HepG2 (cell line): ENCODE data around the gene FAAP100. TPM values are rescaled to one million over a fixed set of nuclear protein-coding genes. Genes with fewer than 3 reads are reported as not detected.

Source experiments
- ATAC-seq: fragments of 200-7000 bp; cut with Tn5 transposase; 3 replicates; pipeline ENCODE4 v1.9.1; 2020; ENCODE audit warnings: mild to moderate bottlenecking, moderate library complexity
- BruUV-seq: library from RNA; stranded (reverse); fragments of 400-500 nt; replicated peaks from 2 replicates; lab custom pipeline; 2021; lab: Mats Ljungman, UMichigan
- CTCF ChIA-PET: fragments of 300-600 bp; formaldehyde crosslinking; extraction: SDS; loops from one replicate; lab custom pipeline; 2021; ENCODE audit warnings: low total read pairs, inconsistent platforms, low intra/inter-chr PET ratio; lab: Yijun Ruan, JAX
- POLR2A ChIA-PET: fragments of 350-600 bp; sonication (Branson Sonifier 250); formaldehyde crosslinking; loops from one replicate; lab custom pipeline; 2020; ENCODE audit warnings: antibody characterized with exemption, inconsistent platforms; lab: Yijun Ruan, JAX
- DNase-seq: peaks from one replicate; pipeline ENCODE4 v3.0.0-alpha.2; 2015; ENCODE audit warnings: low spot score
- FAIRE-seq: peaks from 3 replicates; lab custom pipeline; 2011; peaks lifted over from hg19 to GRCh38; lab: Jason Lieb, UNC
- H2AFZ ChIP-seq: one replicate; pipeline ENCODE4 v1.6.1; 2011; ENCODE audit warnings: low read length, inconsistent platforms
- H3K27ac ChIP-seq: fragments of 300-600 bp; 3 replicates; pipeline ENCODE4 v1.8.0; 2011; ENCODE audit warnings: mixed run types, mild to moderate bottlenecking, mixed read lengths, low read length, inconsistent platforms; ENCODE audit not compliant: insufficient read depth; ENCODE audit errors: extremely low read length
- H3K27me3 ChIP-seq, 2 experiments: fragments of 200-600 bp in 1 of 2; 2 replicates in 1 of 2; 3 replicates in 1 of 2; pipeline versions ENCODE4 v1.6.0 to v1.8.0; 2011; ENCODE audit warnings: low read length in 2 of 2, mild to moderate bottlenecking in 2 of 2, moderate library complexity in 2 of 2, inconsistent platforms in 1 of 2; ENCODE audit not compliant: insufficient read depth in 2 of 2, control insufficient read depth in 1 of 2
- H3K36me3 ChIP-seq, 2 experiments: fragments of 200-600 bp in 1 of 2; replicated peaks in 1 of 2; 2 replicates in 1 of 2; 3 replicates in 1 of 2; pipeline versions ENCODE4 v1.5.1 to v1.8.0; 2011; ENCODE audit warnings: low read length in 2 of 2, inconsistent platforms in 1 of 2; ENCODE audit not compliant: insufficient read depth in 2 of 2, control insufficient read depth in 1 of 2
- H3K4me1 ChIP-seq: 2 replicates; pipeline ENCODE4 v1.5.1; 2012; ENCODE audit warnings: low read length, inconsistent platforms; ENCODE audit not compliant: insufficient read depth
- H3K4me2 ChIP-seq: 2 replicates; pipeline ENCODE4 v1.6.0; 2011; ENCODE audit warnings: low read depth, low read length, inconsistent platforms
- H3K4me3 ChIP-seq, 3 experiments: fragments of 200-600 bp in 1 of 3; sonication (generic), shearing (Covaris generic) in 1 of 3; replicated peaks in 1 of 3; 2 replicates each; pipeline ENCODE4 v1.5.1; 2011 to 2016; ENCODE audit warnings: low read length in 3 of 3, inconsistent platforms in 2 of 3, low read depth in 2 of 3, mild to moderate bottlenecking in 2 of 3, control low read depth in 1 of 3, mixed read lengths in 1 of 3; ENCODE audit not compliant: insufficient read depth in 1 of 3
- H3K79me2 ChIP-seq: one replicate; pipeline ENCODE4 v1.6.1; 2011; ENCODE audit warnings: low read length, inconsistent platforms; ENCODE audit not compliant: insufficient read depth
- H3K9ac ChIP-seq: 2 replicates; pipeline ENCODE4 v1.6.0; 2011; ENCODE audit warnings: mild to moderate bottlenecking, low read depth, low read length, inconsistent platforms; ENCODE audit not compliant: insufficient read depth
- H3K9me3 ChIP-seq: 2 replicates; pipeline ENCODE4 v1.5.1; 2012; ENCODE audit warnings: mild to moderate bottlenecking, low read length
- H4K20me1 ChIP-seq: 2 replicates; pipeline ENCODE4 v1.6.0; 2011; ENCODE audit warnings: inconsistent platforms, mild to moderate bottlenecking, low read length, moderate library complexity; ENCODE audit not compliant: insufficient read depth
- AGO1 ChIP-seq: fragments of 200-400 bp; formaldehyde crosslinking; IDR thresholded peaks from 2 replicates; pipeline ENCODE4 v1.6.1; 2017; ENCODE audit warnings: mild to moderate bottlenecking, low read depth, low read length, moderate library complexity; ENCODE audit not compliant: poor library complexity, severe bottlenecking
- ATF1 ChIP-seq: IDR thresholded peaks from 2 replicates; pipeline ENCODE4 v1.6.1; 2016; ENCODE audit warnings: mild to moderate bottlenecking, control low read depth
- ATM ChIP-seq: fragments of 450-650 bp; IDR thresholded peaks from 2 replicates; pipeline ENCODE4 v1.7.1; 2017; ENCODE audit warnings: mild to moderate bottlenecking, borderline replicate concordance
- GABPB1 ChIP-seq: IDR thresholded peaks from 2 replicates; pipeline ENCODE4 v1.6.1; 2016; ENCODE audit warnings: mild to moderate bottlenecking, missing genetic modification reagents, moderate library complexity, missing compliant biosample characterization
- HNRNPL ChIP-seq: fragments of 200-400 bp; formaldehyde crosslinking; IDR thresholded peaks from 2 replicates; pipeline ENCODE4 v1.6.1; 2017; ENCODE audit warnings: mild to moderate bottlenecking, low read depth, low read length
- HOXD1 ChIP-seq: sonication (generic); formaldehyde crosslinking; IDR thresholded peaks from 2 replicates; pipeline ENCODE4 v1.5.0; 2020; ENCODE audit warnings: missing genetic modification reagents
- KDM5B ChIP-seq: sonication (generic); formaldehyde crosslinking; IDR thresholded peaks from 2 replicates; pipeline ENCODE4 v1.4.0; 2020; ENCODE audit warnings: missing genetic modification reagents, mild to moderate bottlenecking, borderline replicate concordance
- NFYB ChIP-seq: sonication (generic); formaldehyde crosslinking; IDR thresholded peaks from 2 replicates; pipeline ENCODE4 v1.4.0; 2020; ENCODE audit warnings: missing genetic modification reagents
- PHF8 ChIP-seq: sonication (generic); formaldehyde crosslinking; IDR thresholded peaks from 2 replicates; pipeline ENCODE4 v1.5.0; 2020; ENCODE audit warnings: missing genetic modification reagents
- PLRG1 ChIP-seq: fragments of 450-650 bp; conservative IDR thresholded peaks from 2 replicates; pipeline ENCODE4 v1.6.1; 2016
- RBFOX2 ChIP-seq: fragments of 200-400 bp; formaldehyde crosslinking; IDR thresholded peaks from 2 replicates; pipeline ENCODE4 v1.6.1; 2017; ENCODE audit warnings: low read depth, mild to moderate bottlenecking, low read length
- RCOR2 ChIP-seq: IDR thresholded peaks from 2 replicates; pipeline ENCODE4 v1.6.1; 2016; ENCODE audit warnings: missing biosample characterization, missing genetic modification reagents
- ZFX ChIP-seq: sonication (generic); formaldehyde crosslinking; IDR thresholded peaks from 2 replicates; pipeline ENCODE4 v1.4.0; 2020; ENCODE audit warnings: mild to moderate bottlenecking, low read depth, missing genetic modification reagents, moderate library complexity
- ZNF136 ChIP-seq: sonication (generic); formaldehyde crosslinking; IDR thresholded peaks from 2 replicates; pipeline ENCODE4 v1.8.1; 2022; ENCODE audit warnings: low read depth, mild to moderate bottlenecking, moderate library complexity, missing genetic modification reagents
- ZNF224 ChIP-seq: sonication (generic); formaldehyde crosslinking; IDR thresholded peaks from 2 replicates; pipeline ENCODE4 v1.5.0; 2020; ENCODE audit warnings: mild to moderate bottlenecking, missing genetic modification reagents
- ZNF543 ChIP-seq: sonication (generic); formaldehyde crosslinking; IDR thresholded peaks from 2 replicates; pipeline ENCODE4 v1.4.0; 2020; ENCODE audit warnings: mild to moderate bottlenecking, missing genetic modification reagents
- ZNF644 ChIP-seq: IDR thresholded peaks from 2 replicates; pipeline ENCODE4 v1.6.1; 2016; ENCODE audit warnings: low read depth
- WGBS: methylation state at CpG from one replicate; pipeline ENCODE4 v1.1.6; 2017; ENCODE audit warnings: low lambda C conversion rate; 5-methylcytosine and 5-hydroxymethylcytosine counted together
- in situ Hi-C: cut with HindIII; loops from 2 replicates; pipeline ENCODE4 v1.10.0; 2017; ENCODE audit warnings: low pct_unique_long_range_greater_than_20kb; ENCODE audit not compliant: extremely low pct_ligation_motif_present
- intact Hi-C: fragments of 100-400 bp; cut with micrococcal nuclease; formaldehyde crosslinking; loops from one replicate; pipeline ENCODE4 v1.10.0; 2022; ENCODE audit not compliant: unreplicated experiment
- polyA plus RNA-seq, 8 experiments: library from polyadenylated mRNA; depleted of rRNA in 3 of 8; stranded (reverse) in 7 of 8; unstranded in 1 of 8; fragments of >200 nt; fragmentation: Illumina TruSeq in 4 of 8; extraction: Trizol in 4 of 8; gene quantifications; 2 replicates each; pipeline versions ENCODE4 v1.2.1 to v1.2.3, GENCODE V29; 2011 to 2016; ENCODE audit warnings: low read depth in 4 of 8, missing spikeins in 1 of 8, mixed read lengths in 1 of 8; ENCODE audit not compliant: insufficient read depth in 1 of 8
- total RNA-seq, 5 experiments: library from RNA; depleted of rRNA; stranded (reverse); fragments of >200 nt; fragmentation: Illumina TruSeq; extraction: Trizol; gene quantifications; 2 replicates each; pipeline ENCODE4 v1.2.3, GENCODE V29; 2016; ENCODE audit warnings: low read depth in 1 of 5
- TF ChIP-seq, protein P1 (sequence below): fragments of 450-650 bp; IDR thresholded peaks from 2 replicates; pipeline ENCODE4 v1.6.1; 2016

Gene FAAP100
- total and polyA plus RNA-seq, 2 of the 13 experiments (the other 11 are each of a cell fraction or from before 2014, with no cell fraction given): 7.6 to 20.8 TPM

DNA sequence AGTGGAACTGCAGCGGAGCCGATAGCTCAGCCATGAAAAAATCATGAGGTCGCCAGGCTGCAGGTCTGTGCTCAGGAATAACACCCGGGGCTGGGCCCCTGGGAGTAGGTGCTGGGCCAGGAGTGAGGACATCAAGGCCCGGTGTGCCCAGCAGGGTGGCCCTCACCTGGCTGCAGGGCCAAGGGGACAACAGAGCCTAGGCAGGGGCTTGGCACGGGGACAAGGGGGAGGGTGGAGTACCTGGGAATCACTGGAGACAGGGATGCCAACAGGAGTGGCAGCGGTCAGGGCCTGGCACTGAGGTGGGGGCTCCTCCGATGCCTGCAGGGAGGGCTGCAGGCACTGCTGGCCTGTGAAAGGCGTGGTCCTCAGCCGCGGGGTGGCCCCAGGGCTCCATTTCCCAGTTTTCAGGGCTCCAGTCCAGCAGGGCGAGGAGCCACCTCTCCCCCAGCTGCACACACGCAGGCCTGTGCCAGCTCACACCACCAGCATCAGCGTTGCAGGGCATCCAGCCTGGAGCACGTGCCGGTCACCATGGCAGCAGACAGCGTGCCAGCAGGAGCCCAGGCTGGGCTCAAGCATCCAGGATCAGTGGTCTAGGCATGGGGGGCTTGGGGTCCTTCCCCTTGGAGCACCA lies 28.6 kb downstream of the FAAP100 start:
- Histone ChIP-seq H3K9me3 (no peaks in the 10 kb centered on the region), H3K27ac (no peak overlapping the region), H3K36me3 (no peaks in the 10 kb centered on the region), H3K9ac (no peak overlapping the region), H3K4me3 (no peak overlapping the region; a peak in 1 of 6 replicates), H2AFZ (no peak overlapping the region), H4K20me1 (no peaks in the 10 kb centered on the region), H3K27me3 (peaks cover 12 to 77% of the 10 kb centered on the region in 2 experiments), H3K4me2 (peak overlapping the region; percentile 41), H3K4me1 (peaks cover 38% of the 10 kb centered on the region), H3K79me2 (no peaks in the 10 kb centered on the region)
- ChIA-PET POLR2A (interaction anchor here (1.0 to 2.6 kb wide), 4 partner anchors 11 to 232 kb away, joined by 3 to 21 read pairs (median 4); partner anchors contain the start of gene ACTG1), CTCF (interaction anchor here (1.0 kb wide), 1 partner anchor 270 kb away, joined by 3 read pairs; no protein-coding TSS in a partner anchor)
- WGBS: 0% methylated on average over 4 of the region's 17 CpGs
- DNase-seq (no peak), ATAC-seq (no peak), FAIRE-seq (no peak)
- BruUV-seq: no TSS peak
- intact Hi-C loops: loop anchor here (2.0 kb wide), 1 partner anchor 271 kb away; no protein-coding TSS in a partner anchor
- in situ Hi-C loops: no loop called here
- TF ChIP-seq AGO1 (peak; percentile 60), ZNF136 (CRISPR knock-in tag) (no peak), RCOR2 (CRISPR knock-in tag) (no peak), KDM5B (peak; percentile 60; the same call in 1 of the 2 replicates), ATF1 (CRISPR knock-in tag) (no peak), PLRG1 (no peak), HOXD1 (CRISPR knock-in tag) (0 out of 2 replicates have a peak, but pooled peaks have one; percentile 36), ZNF644 (CRISPR knock-in tag) (no peak), ZNF224 (no peak), ZNF543 (CRISPR knock-in tag) (no peak), ZFX (peak; percentile 8; the same call in 1 of the 2 replicates), GABPB1 (CRISPR knock-in tag) (0 out of 2 replicates have a peak, but pooled peaks have one; percentile 20), PHF8 (CRISPR knock-in tag) (no peak), ATM (no peak), RBFOX2 (no peak), HNRNPL (0 out of 2 replicates have a peak, but pooled peaks have one; percentile 34), NFYB (CRISPR knock-in tag) (no peak)
- TF ChIP-seq, protein P1, sequence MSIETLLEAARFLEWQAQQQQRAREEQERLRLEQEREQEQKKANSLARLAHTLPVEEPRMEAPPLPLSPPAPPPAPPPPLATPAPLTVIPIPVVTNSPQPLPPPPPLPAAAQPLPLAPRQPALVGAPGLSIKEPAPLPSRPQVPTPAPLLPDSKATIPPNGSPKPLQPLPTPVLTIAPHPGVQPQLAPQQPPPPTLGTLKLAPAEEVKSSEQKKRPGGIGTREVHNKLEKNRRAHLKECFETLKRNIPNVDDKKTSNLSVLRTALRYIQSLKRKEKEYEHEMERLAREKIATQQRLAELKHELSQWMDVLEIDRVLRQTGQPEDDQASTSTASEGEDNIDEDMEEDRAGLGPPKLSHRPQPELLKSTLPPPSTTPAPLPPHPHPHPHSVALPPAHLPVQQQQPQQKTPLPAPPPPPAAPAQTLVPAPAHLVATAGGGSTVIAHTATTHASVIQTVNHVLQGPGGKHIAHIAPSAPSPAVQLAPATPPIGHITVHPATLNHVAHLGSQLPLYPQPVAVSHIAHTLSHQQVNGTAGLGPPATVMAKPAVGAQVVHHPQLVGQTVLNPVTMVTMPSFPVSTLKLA: no peak
